H9 (cell line): Measurements from ENCODE around the gene OR9I1. TPM values are rescaled to one million over a fixed set of nuclear protein-coding genes. Genes with fewer than 3 reads are reported as not detected.

Source experiments
- DNase-seq: peaks from one replicate; pipeline ENCODE4 v3.0.0-alpha.2; 2017
- H2AFZ ChIP-seq: one replicate; pipeline ENCODE4 v1.6.1; 2013; ENCODE audit warnings: mild to moderate bottlenecking, low read length, control low read depth, moderate library complexity
- H2AK5ac ChIP-seq: 2 replicates; pipeline ENCODE4 v1.6.1; 2013; ENCODE audit warnings: low read length, control low read depth, mixed read lengths; ENCODE audit not compliant: insufficient read length
- H2BK120ac ChIP-seq: one replicate; pipeline ENCODE4 v1.6.1; 2013; ENCODE audit warnings: low read depth, mild to moderate bottlenecking, low read length, control low read depth, inconsistent platforms; ENCODE audit not compliant: poor library complexity, severe bottlenecking
- H2BK12ac ChIP-seq: 2 replicates; pipeline ENCODE4 v1.6.1; 2013; ENCODE audit warnings: low read length, control low read depth, mixed read lengths, low read depth; ENCODE audit not compliant: insufficient read length
- H2BK15ac ChIP-seq: 2 replicates; pipeline ENCODE4 v1.6.1; 2013; ENCODE audit warnings: low read depth, low read length, control low read depth
- H2BK20ac ChIP-seq: one replicate; pipeline ENCODE4 v1.6.1; 2013; ENCODE audit warnings: low read depth, mild to moderate bottlenecking, low read length, control low read depth, inconsistent platforms; ENCODE audit not compliant: poor library complexity, severe bottlenecking
- H2BK5ac ChIP-seq: 2 replicates; pipeline ENCODE4 v1.6.1; 2013; ENCODE audit warnings: low read length, control low read depth, mixed read lengths; ENCODE audit not compliant: insufficient read length
- H3K14ac ChIP-seq: 2 replicates; pipeline ENCODE4 v1.6.1; 2013; ENCODE audit warnings: low read length, control low read depth; ENCODE audit not compliant: insufficient read depth
- H3K18ac ChIP-seq: 2 replicates; pipeline ENCODE4 v1.6.1; 2013; ENCODE audit warnings: low read depth, mild to moderate bottlenecking, mixed read lengths, low read length, control low read depth; ENCODE audit not compliant: insufficient read length
- H3K23ac ChIP-seq: 2 replicates; pipeline ENCODE4 v1.6.1; 2013; ENCODE audit warnings: low read length, control low read depth, mixed read lengths, low read depth; ENCODE audit not compliant: insufficient read length
- H3K23me2 ChIP-seq: 2 replicates; pipeline ENCODE4 v1.6.1; 2013; ENCODE audit warnings: low read depth, mild to moderate bottlenecking, mixed read lengths, low read length, control low read depth; ENCODE audit not compliant: insufficient read length, poor library complexity, severe bottlenecking
- H3K27ac ChIP-seq: 2 replicates; pipeline ENCODE4 v1.5.1; 2013; ENCODE audit warnings: low read length, control low read depth, mixed read lengths, low read depth; ENCODE audit not compliant: insufficient read length
- H3K27me3 ChIP-seq: 2 replicates; pipeline ENCODE4 v1.6.1; 2013; ENCODE audit warnings: low read length, control low read depth, inconsistent platforms; ENCODE audit not compliant: insufficient read depth
- H3K4ac ChIP-seq: 2 replicates; pipeline ENCODE4 v1.6.1; 2013; ENCODE audit warnings: low read depth, mild to moderate bottlenecking, control low read depth, inconsistent platforms, low read length, moderate library complexity
- H3K4me1 ChIP-seq: 2 replicates; pipeline ENCODE4 v1.6.1; 2013; ENCODE audit warnings: low read length, control low read depth, inconsistent platforms; ENCODE audit not compliant: insufficient read depth
- H3K4me2 ChIP-seq: 2 replicates; pipeline ENCODE4 v1.6.1; 2013; ENCODE audit warnings: low read length, control low read depth, mixed read lengths; ENCODE audit not compliant: insufficient read length, insufficient read depth
- H3K56ac ChIP-seq: 2 replicates; pipeline ENCODE4 v1.6.1; 2013; ENCODE audit warnings: low read depth, mild to moderate bottlenecking, mixed read lengths, low read length, control low read depth; ENCODE audit not compliant: insufficient read length
- H3K79me1 ChIP-seq: 2 replicates; pipeline ENCODE4 v1.6.1; 2013; ENCODE audit warnings: low read depth, mild to moderate bottlenecking, moderate library complexity, low read length, control low read depth, inconsistent platforms; ENCODE audit not compliant: insufficient read depth, poor library complexity, severe bottlenecking
- H3K79me2 ChIP-seq: 2 replicates; pipeline ENCODE4 v1.6.1; 2013; ENCODE audit warnings: low read length, control low read depth, inconsistent platforms; ENCODE audit not compliant: insufficient read depth
- H3K9ac ChIP-seq: 2 replicates; pipeline ENCODE4 v1.6.1; 2013; ENCODE audit warnings: low read length, control low read depth, mixed read lengths; ENCODE audit not compliant: insufficient read length; ENCODE audit errors: extremely low read depth
- H3K9me3 ChIP-seq: one replicate; pipeline ENCODE4 v1.6.1; 2013; ENCODE audit warnings: low read depth, low read length, inconsistent platforms; ENCODE audit not compliant: control insufficient read depth
- H3T11ph ChIP-seq: one replicate; pipeline ENCODE4 v1.6.1; 2013; ENCODE audit warnings: mild to moderate bottlenecking, low read length, control low read depth, inconsistent platforms
- H4K20me1 ChIP-seq: one replicate; pipeline ENCODE4 v1.6.1; 2013; ENCODE audit not compliant: control insufficient read depth, insufficient read length, insufficient read depth
- H4K5ac ChIP-seq: 2 replicates; pipeline ENCODE4 v1.6.1; 2013; ENCODE audit warnings: low read depth, mild to moderate bottlenecking, mixed read lengths, low read length, control low read depth; ENCODE audit not compliant: insufficient read length
- H4K8ac ChIP-seq: replicated peaks from 2 replicates; pipeline ENCODE4 v1.6.1; 2013; ENCODE audit warnings: low read length, control low read depth, mixed read lengths, low read depth; ENCODE audit not compliant: insufficient read length
- H4K91ac ChIP-seq: 2 replicates; pipeline ENCODE4 v1.6.1; 2013; ENCODE audit warnings: low read depth, mild to moderate bottlenecking, moderate library complexity, mixed read lengths, low read length, control low read depth; ENCODE audit not compliant: insufficient read length
- H3K27ac Mint-ChIP-seq, 3 experiments: 2 replicates in 2 of 3; 3 replicates in 1 of 3; pipeline ENCODE4 v1.8.0; 2020 to 2021; ENCODE audit warnings: mixed read lengths in 3 of 3, mild to moderate bottlenecking in 1 of 3, moderate library complexity in 1 of 3
- H3K27me3 Mint-ChIP-seq: 2 replicates; pipeline ENCODE4 v1.8.0; 2021; ENCODE audit warnings: low read depth, mild to moderate bottlenecking, moderate library complexity, mixed read lengths
- H3K36me3 Mint-ChIP-seq, 3 experiments: 2 replicates in 2 of 3; 3 replicates in 1 of 3; pipeline ENCODE4 v1.8.0; 2020 to 2021; ENCODE audit warnings: low read depth in 3 of 3, mixed read lengths in 3 of 3; ENCODE audit not compliant: insufficient read depth in 1 of 3
- H3K4me1 Mint-ChIP-seq, 2 experiments: 2 replicates each; pipeline ENCODE4 v1.8.0; 2020; ENCODE audit warnings: mixed read lengths in 2 of 2
- H3K4me3 Mint-ChIP-seq, 2 experiments: 2 replicates in 1 of 2; 3 replicates in 1 of 2; pipeline ENCODE4 v1.8.0; 2020 to 2021; ENCODE audit warnings: mild to moderate bottlenecking in 2 of 2, mixed read lengths in 2 of 2, moderate library complexity in 1 of 2
- H3K9me3 Mint-ChIP-seq, 2 experiments: 2 replicates in 1 of 2; 3 replicates in 1 of 2; pipeline ENCODE4 v1.8.0; 2020; ENCODE audit warnings: mild to moderate bottlenecking in 2 of 2, mixed read lengths in 2 of 2, moderate library complexity in 1 of 2
- WGBS: extraction: QIAGEN DNeasy Blood & Tissue Kit; methylation state at CpG from one replicate; pipeline ENCODE4 v1.1.7; 2013; ENCODE audit warnings: missing lambda C conversion rate, low lambda C conversion rate, mixed read lengths; ENCODE audit not compliant: insufficient read length; ENCODE audit errors: extremely low coverage; 5-methylcytosine and 5-hydroxymethylcytosine counted together
- long read RNA-seq: library from polyadenylated mRNA; unstranded; transcript quantifications from one replicate; pipeline ENCODE4 v2.0.0, GENCODE V29; 2020
- total RNA-seq: library from RNA; stranded (reverse); gene quantifications from 2 replicates; pipeline ENCODE4 v1.2.1, GENCODE V29; 2021
- TF ChIP-seq, protein P1 (sequence below): fragments of 200-600 bp; sonication (generic); conservative IDR thresholded peaks from 3 replicates; pipeline ENCODE4 v1.8.0; 2021; ENCODE audit warnings: antibody characterized with exemption, mild to moderate bottlenecking

The OR9I1 gene, protein sequence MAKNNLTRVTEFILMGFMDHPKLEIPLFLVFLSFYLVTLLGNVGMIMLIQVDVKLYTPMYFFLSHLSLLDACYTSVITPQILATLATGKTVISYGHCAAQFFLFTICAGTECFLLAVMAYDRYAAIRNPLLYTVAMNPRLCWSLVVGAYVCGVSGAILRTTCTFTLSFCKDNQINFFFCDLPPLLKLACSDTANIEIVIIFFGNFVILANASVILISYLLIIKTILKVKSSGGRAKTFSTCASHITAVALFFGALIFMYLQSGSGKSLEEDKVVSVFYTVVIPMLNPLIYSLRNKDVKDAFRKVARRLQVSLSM
- not detected in 2 replicates for total RNA-seq
- long read RNA-seq, result 0 reads

DNA sequence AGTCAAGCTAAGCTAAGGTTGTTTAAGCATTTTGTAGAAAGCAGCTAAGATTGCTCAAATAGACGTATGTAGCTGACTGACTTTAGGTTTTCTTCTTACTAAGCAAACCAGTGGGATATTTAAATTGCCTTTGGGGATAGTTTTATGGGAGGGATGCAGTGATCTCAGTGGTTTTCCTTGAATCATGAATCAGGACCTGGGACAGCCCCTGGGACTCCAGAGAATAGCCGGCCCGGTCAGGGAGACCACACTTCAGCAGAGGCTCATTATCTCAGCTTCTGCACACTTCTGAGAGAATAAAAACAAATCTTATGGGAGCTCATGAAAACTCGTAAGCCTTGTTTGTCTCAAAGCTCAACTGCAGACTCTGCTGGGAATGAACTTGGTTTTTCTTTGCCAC is at the start of gene OR9I1:
TSS of gene OR9I1 (minus strand) at position 62 of the 400 bp plus-strand sequence. CDS start 6,086 bp downstream, outside the sequence.
- no peaks in the 10 kb centered on the region for H3K4me1 ChIP-seq
- no peak within 1 kb of the TSS for H3K4ac ChIP-seq
- H3K9ac ChIP-seq, result no peak within 1 kb of the TSS
- no peaks in the 10 kb centered on the region for H3K27me3 Mint-ChIP-seq
- no peaks in the 10 kb centered on the region for H4K20me1 ChIP-seq
- H3K27me3 ChIP-seq, result no peaks in the 10 kb centered on the region
- no peak within 1 kb of the TSS for H3K14ac ChIP-seq
- no peak within 1 kb of the TSS for H2BK12ac ChIP-seq
- H3K27ac Mint-ChIP-seq, result no peak within 1 kb of the TSS
- WGBS, result no CpG with 5 or more reads among the region's 4 CpGs
- no peak within 1 kb of the TSS for H2AFZ ChIP-seq
- H3K36me3 Mint-ChIP-seq, result no peaks in the 10 kb centered on the region
- no peak within 1 kb of the TSS for H3K56ac ChIP-seq
- no peaks in the 10 kb centered on the region for H3K4me1 Mint-ChIP-seq
- no peak within 1 kb of the TSS for H2BK20ac ChIP-seq
- DNase-seq, result no peak
- no peak within 1 kb of the TSS for H2AK5ac ChIP-seq
- no peak within 1 kb of the TSS for H4K5ac ChIP-seq
- H3K9me3 Mint-ChIP-seq, result no peaks in the 10 kb centered on the region; a peak in 1 of 5 replicates
- no peaks in the 10 kb centered on the region for H3K79me2 ChIP-seq
- no peak within 1 kb of the TSS for H3T11ph ChIP-seq
- no peak within 1 kb of the TSS for H3K18ac ChIP-seq
- H2BK120ac ChIP-seq, result no peak within 1 kb of the TSS
- no peak within 1 kb of the TSS for H3K4me3 Mint-ChIP-seq
- H3K79me1 ChIP-seq, result no peaks in the 10 kb centered on the region
- H4K91ac ChIP-seq, result no peak within 1 kb of the TSS
- H3K23me2 ChIP-seq, result no peaks in the 10 kb centered on the region
- H2BK15ac ChIP-seq, result no peak within 1 kb of the TSS
- no peak within 1 kb of the TSS for H3K27ac ChIP-seq
- H4K8ac ChIP-seq, result no peak within 1 kb of the TSS
- H3K4me2 ChIP-seq, result no peak within 1 kb of the TSS
- no peak within 1 kb of the TSS for H3K23ac ChIP-seq
- H2BK5ac ChIP-seq, result no peak within 1 kb of the TSS
- no peaks in the 10 kb centered on the region for H3K9me3 ChIP-seq
- TF ChIP-seq, protein P1, sequence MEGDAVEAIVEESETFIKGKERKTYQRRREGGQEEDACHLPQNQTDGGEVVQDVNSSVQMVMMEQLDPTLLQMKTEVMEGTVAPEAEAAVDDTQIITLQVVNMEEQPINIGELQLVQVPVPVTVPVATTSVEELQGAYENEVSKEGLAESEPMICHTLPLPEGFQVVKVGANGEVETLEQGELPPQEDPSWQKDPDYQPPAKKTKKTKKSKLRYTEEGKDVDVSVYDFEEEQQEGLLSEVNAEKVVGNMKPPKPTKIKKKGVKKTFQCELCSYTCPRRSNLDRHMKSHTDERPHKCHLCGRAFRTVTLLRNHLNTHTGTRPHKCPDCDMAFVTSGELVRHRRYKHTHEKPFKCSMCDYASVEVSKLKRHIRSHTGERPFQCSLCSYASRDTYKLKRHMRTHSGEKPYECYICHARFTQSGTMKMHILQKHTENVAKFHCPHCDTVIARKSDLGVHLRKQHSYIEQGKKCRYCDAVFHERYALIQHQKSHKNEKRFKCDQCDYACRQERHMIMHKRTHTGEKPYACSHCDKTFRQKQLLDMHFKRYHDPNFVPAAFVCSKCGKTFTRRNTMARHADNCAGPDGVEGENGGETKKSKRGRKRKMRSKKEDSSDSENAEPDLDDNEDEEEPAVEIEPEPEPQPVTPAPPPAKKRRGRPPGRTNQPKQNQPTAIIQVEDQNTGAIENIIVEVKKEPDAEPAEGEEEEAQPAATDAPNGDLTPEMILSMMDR, result no peak
